ENCODE data around the gene CORO1C. TPM values are rescaled to one million over a fixed set of nuclear protein-coding genes. Genes with fewer than 3 reads are reported as not detected.

CORO1C gene
- total and polyA plus RNA-seq, 9 of the 15 experiments (the other 6 are each of a cell fraction or from before 2014, with no cell fraction given) = 55.2 to 280 (median 150) TPM

DNA sequence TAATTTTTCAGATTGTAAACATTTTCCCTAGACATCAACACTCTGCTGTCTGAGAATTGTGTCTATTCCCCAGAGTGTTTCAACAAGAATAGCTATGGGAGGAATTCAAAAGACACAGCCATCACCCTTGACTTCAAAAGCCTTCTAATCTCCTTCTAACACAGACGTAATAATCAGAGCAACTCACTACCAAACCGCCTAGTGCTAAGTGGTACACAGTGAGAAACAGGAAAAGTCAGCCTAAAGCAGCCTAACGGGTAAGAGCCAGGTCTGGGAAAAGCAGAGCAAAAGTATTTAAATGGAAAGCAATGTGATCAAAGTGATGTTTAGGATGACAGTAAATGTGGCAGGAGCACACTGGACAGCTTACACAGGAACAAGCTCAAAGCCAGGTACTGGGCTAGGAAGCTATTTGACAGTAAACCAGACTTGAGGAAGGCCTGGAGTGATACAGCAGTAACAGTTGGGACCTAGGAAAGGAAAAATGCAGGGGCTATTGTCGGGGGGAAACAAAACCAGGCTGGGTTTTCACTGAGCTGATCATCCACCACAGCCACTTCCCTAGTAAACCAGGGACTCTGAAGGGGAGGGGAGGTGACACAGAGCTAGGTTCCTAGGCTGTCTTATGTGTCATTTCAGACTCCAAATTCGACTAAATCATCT, 29.4 kb downstream of the CORO1C start (continued):
- TF ChIP-seq TCF3 (CRISPR knock-in tag; IDR thresholded peaks at IDR 0.05) (peak; percentile 73), CC2D1A (IDR thresholded peaks at IDR 0.05) (no peak), ZNF140 (CRISPR knock-in tag; IDR thresholded peaks at IDR 0.05) (no peak), CBX2 (IDR thresholded peaks at IDR 0.05; ENCODE audit: insufficient read depth, low read length, poor library complexity, severe bottlenecking) (no peak), TEAD4 (IDR thresholded peaks at IDR 0.05; ENCODE audit: low read length) (peak; percentile 84), TEAD4 (CRISPR knock-in tag; IDR thresholded peaks at IDR 0.05; ENCODE audit: borderline replicate concordance) (no peak), KAT2B (IDR thresholded peaks at IDR 0.05; ENCODE audit: low read depth, low read length) (no peak), BRD4 (IDR thresholded peaks at IDR 0.05) (no peak), HDAC2 (IDR thresholded peaks at IDR 0.05) (peak; percentile 90), ATF2 (CRISPR knock-in tag; IDR thresholded peaks at IDR 0.05) (no peak), MXI1 (IDR thresholded peaks at IDR 0.05; ENCODE audit: low read depth, low read length) (no peak), CEBPZ (IDR thresholded peaks at IDR 0.05; ENCODE audit: borderline replicate concordance, low read depth, low read length) (no peak), ZC3H4 (CRISPR knock-in tag; IDR thresholded peaks at IDR 0.05; ENCODE audit: borderline replicate concordance) (no peak), TAL1 (IDR thresholded peaks at IDR 0.05) (peak; percentile 62), RBM39 (optimal IDR thresholded peaks at IDR 0.05; ENCODE audit: low read depth, low read length) (no peak), CSDE1 (IDR thresholded peaks at IDR 0.05) (no peak), SMARCC2 (IDR thresholded peaks at IDR 0.05; ENCODE audit: low read depth) (no peak), ZNF274 (IDR thresholded peaks at IDR 0.05; ENCODE audit: borderline replicate concordance, low read depth, low read length) (no peak)
- TF ChIP-seq, protein P1, sequence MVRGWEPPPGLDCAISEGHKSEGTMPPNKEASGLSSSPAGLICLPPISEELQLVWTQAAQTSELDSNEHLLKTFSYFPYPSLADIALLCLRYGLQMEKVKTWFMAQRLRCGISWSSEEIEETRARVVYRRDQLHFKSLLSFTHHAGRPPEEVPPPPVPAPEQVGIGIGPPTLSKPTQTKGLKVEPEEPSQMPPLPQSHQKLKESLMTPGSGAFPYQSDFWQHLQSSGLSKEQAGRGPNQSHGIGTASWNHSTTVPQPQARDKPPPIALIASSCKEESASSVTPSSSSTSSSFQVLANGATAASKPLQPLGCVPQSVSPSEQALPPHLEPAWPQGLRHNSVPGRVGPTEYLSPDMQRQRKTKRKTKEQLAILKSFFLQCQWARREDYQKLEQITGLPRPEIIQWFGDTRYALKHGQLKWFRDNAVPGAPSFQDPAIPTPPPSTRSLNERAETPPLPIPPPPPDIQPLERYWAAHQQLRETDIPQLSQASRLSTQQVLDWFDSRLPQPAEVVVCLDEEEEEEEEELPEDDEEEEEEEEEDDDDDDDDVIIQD (CRISPR knock-in tag; IDR thresholded peaks at IDR 0.05) = no peak
- TF ChIP-seq, protein P2, sequence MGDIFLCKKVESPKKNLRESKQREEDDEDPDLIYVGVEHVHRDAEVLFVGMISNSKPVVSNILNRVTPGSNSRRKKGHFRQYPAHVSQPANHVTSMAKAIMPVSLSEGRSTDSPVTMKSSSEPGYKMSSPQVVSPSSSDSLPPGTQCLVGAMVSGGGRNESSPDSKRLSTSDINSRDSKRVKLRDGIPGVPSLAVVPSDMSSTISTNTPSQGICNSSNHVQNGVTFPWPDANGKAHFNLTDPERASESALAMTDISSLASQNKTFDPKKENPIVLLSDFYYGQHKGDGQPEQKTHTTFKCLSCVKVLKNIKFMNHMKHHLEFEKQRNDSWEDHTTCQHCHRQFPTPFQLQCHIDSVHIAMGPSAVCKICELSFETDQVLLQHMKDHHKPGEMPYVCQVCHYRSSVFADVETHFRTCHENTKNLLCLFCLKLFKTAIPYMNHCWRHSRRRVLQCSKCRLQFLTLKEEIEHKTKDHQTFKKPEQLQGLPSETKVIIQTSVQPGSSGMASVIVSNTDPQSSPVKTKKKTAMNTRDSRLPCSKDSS (IDR thresholded peaks at IDR 0.05; ENCODE audit: low read depth, partially characterized antibody) = no peak
- TF ChIP-seq, protein P3, sequence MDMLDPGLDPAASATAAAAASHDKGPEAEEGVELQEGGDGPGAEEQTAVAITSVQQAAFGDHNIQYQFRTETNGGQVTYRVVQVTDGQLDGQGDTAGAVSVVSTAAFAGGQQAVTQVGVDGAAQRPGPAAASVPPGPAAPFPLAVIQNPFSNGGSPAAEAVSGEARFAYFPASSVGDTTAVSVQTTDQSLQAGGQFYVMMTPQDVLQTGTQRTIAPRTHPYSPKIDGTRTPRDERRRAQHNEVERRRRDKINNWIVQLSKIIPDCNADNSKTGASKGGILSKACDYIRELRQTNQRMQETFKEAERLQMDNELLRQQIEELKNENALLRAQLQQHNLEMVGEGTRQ (CRISPR knock-in tag; IDR thresholded peaks at IDR 0.05) = no peak
